H1 (cell line): ENCODE measurements around the gene FBXL16. TPM values are rescaled to one million over a fixed set of nuclear protein-coding genes. Genes with fewer than 3 reads are reported as not detected.

Source experiments
- CTCF ChIA-PET: fragments of 300-600 bp; sonication (Branson Sonifier 250); formaldehyde crosslinking; loops from one replicate; lab custom pipeline; 2021; ENCODE audit not compliant: partially characterized antibody; lab: Charles Lee
- POLR2A ChIA-PET: fragments of 300-600 bp; sonication (Branson Sonifier 250); formaldehyde crosslinking; loops from one replicate; lab custom pipeline; 2021; ENCODE audit warnings: inconsistent platforms; ENCODE audit not compliant: partially characterized antibody; lab: Charles Lee
- DNase-seq, 2 experiments: peaks; one replicate each; pipeline versions ENCODE4 v3.0.0 to v3.0.0-alpha.2; 2010 to 2022; ENCODE audit warnings: low spot score in 2 of 2, low read depth in 1 of 2, mixed read lengths in 1 of 2
- FAIRE-seq: peaks from 2 replicates; lab custom pipeline; 2011; peaks lifted over from hg19 to GRCh38; lab: Jason Lieb, UNC
- H2AFZ ChIP-seq: 2 replicates; pipeline ENCODE4 v1.8.1; 2012; ENCODE audit warnings: low read length, inconsistent platforms
- H2AK5ac ChIP-seq: 2 replicates; pipeline ENCODE4 v1.6.1; 2013; ENCODE audit warnings: low read depth, low read length
- H2BK120ac ChIP-seq: replicated peaks from 2 replicates; pipeline ENCODE3; 2013; ENCODE audit warnings: low read depth, low read length, inconsistent platforms
- H2BK12ac ChIP-seq: 2 replicates; pipeline ENCODE4 v1.6.1; 2013; ENCODE audit warnings: low read depth, low read length
- H2BK15ac ChIP-seq: 2 replicates; pipeline ENCODE4 v1.6.1; 2013; ENCODE audit warnings: low read length
- H2BK20ac ChIP-seq: 2 replicates; pipeline ENCODE4 v1.6.1; 2013; ENCODE audit warnings: low read length
- H2BK5ac ChIP-seq: 2 replicates; pipeline ENCODE4 v1.6.1; 2013; ENCODE audit warnings: low read depth, low read length
- H3K14ac ChIP-seq: 2 replicates; pipeline ENCODE4 v1.6.1; 2013; ENCODE audit warnings: inconsistent platforms; ENCODE audit not compliant: insufficient read length
- H3K18ac ChIP-seq: 2 replicates; pipeline ENCODE4 v1.6.1; 2013; ENCODE audit warnings: low read length; ENCODE audit errors: extremely low read depth
- H3K23ac ChIP-seq: 2 replicates; pipeline ENCODE4 v1.6.1; 2013; ENCODE audit warnings: inconsistent platforms; ENCODE audit not compliant: insufficient read length
- H3K23me2 ChIP-seq: 2 replicates; pipeline ENCODE4 v1.6.1; 2013; ENCODE audit warnings: low read depth, low read length
- H3K27ac ChIP-seq: 2 replicates; pipeline ENCODE4 v1.6.1; 2011; ENCODE audit warnings: low read depth, low read length, inconsistent platforms
- H3K27me3 ChIP-seq, 4 experiments: replicated peaks in 1 of 4; 1 replicate in 1 of 4; 2 replicates in 3 of 4; pipeline versions ENCODE4 v1.6.1 to v1.8.1; 2011 to 2013; ENCODE audit warnings: low read length in 3 of 4, mild to moderate bottlenecking in 3 of 4, inconsistent platforms in 2 of 4, mixed read lengths in 2 of 4, moderate library complexity in 1 of 4; ENCODE audit not compliant: control insufficient read depth in 3 of 4, insufficient read depth in 3 of 4; ENCODE audit errors: extremely low read depth in 1 of 4
- H3K36me3 ChIP-seq, 4 experiments: 2 replicates each; pipeline versions ENCODE4 v1.6.1 to v1.8.1; 2011 to 2013; ENCODE audit warnings: mild to moderate bottlenecking in 4 of 4, low read length in 3 of 4, moderate library complexity in 2 of 4, control low read depth in 1 of 4, inconsistent platforms in 1 of 4; ENCODE audit not compliant: insufficient read depth in 4 of 4, control insufficient read depth in 2 of 4
- H3K4ac ChIP-seq: replicated peaks from 2 replicates; pipeline ENCODE3; 2013; ENCODE audit warnings: low read length, low read depth, mixed read lengths, inconsistent platforms; ENCODE audit not compliant: insufficient read length
- H3K4me1 ChIP-seq, 4 experiments: replicated peaks in 1 of 4; 1 replicate in 1 of 4; 2 replicates in 3 of 4; pipeline versions ENCODE4 v1.6.1 to v1.8.1; 2011 to 2013; ENCODE audit warnings: low read length in 3 of 4, inconsistent platforms in 2 of 4, mixed read lengths in 1 of 4; ENCODE audit not compliant: insufficient read depth in 4 of 4, control insufficient read depth in 3 of 4
- H3K4me2 ChIP-seq, 2 experiments: 2 replicates each; pipeline versions ENCODE4 v1.6.1 to v1.8.1; 2011 to 2013; ENCODE audit warnings: low read depth in 2 of 2, low read length in 2 of 2, control low read depth in 1 of 2, inconsistent platforms in 1 of 2, mild to moderate bottlenecking in 1 of 2; ENCODE audit not compliant: insufficient read depth in 1 of 2
- H3K4me3 ChIP-seq, 4 experiments: fragments of 200-600, 300-600 bp in 1 of 4; sonication (generic), shearing (Covaris generic), sonication (Bioruptor Twin) in 1 of 4; 2 replicates each; pipeline versions ENCODE4 v1.5.1 to v1.8.1; 2011 to 2016; ENCODE audit warnings: low read length in 4 of 4, low read depth in 3 of 4, control low read depth in 2 of 4, inconsistent platforms in 2 of 4, mild to moderate bottlenecking in 2 of 4, mixed read lengths in 1 of 4, moderate library complexity in 1 of 4; ENCODE audit not compliant: insufficient read depth in 2 of 4; ENCODE audit errors: extremely low read depth in 1 of 4
- H3K56ac ChIP-seq: replicated peaks from 2 replicates; pipeline ENCODE3; 2013; ENCODE audit warnings: low read depth, mild to moderate bottlenecking, mixed read lengths, low read length, inconsistent platforms; ENCODE audit not compliant: insufficient read length
- H3K79me1 ChIP-seq: 2 replicates; pipeline ENCODE4 v1.6.1; 2013; ENCODE audit warnings: low read depth, low read length, control low read depth
- H3K79me2 ChIP-seq, 2 experiments: 2 replicates each; pipeline versions ENCODE4 v1.6.1 to v1.8.1; 2012 to 2013; ENCODE audit warnings: low read length in 2 of 2, mild to moderate bottlenecking in 2 of 2, inconsistent platforms in 1 of 2; ENCODE audit not compliant: insufficient read depth in 2 of 2, control insufficient read depth in 1 of 2
- H3K9ac ChIP-seq, 4 experiments: replicated peaks in 1 of 4; 1 replicate in 1 of 4; 2 replicates in 3 of 4; pipeline versions ENCODE4 v1.6.1 to v1.8.1; 2011 to 2013; ENCODE audit warnings: low read depth in 3 of 4, low read length in 3 of 4, control low read depth in 2 of 4, mild to moderate bottlenecking in 2 of 4, moderate library complexity in 2 of 4, inconsistent platforms in 1 of 4; ENCODE audit errors: extremely low read depth in 1 of 4
- H3K9me3 ChIP-seq, 2 experiments: 2 replicates each; pipeline versions ENCODE4 v1.6.1 to v1.8.1; 2012 to 2013; ENCODE audit warnings: mild to moderate bottlenecking in 2 of 2, moderate library complexity in 2 of 2, control low read depth in 1 of 2, inconsistent platforms in 1 of 2, low read depth in 1 of 2, low read length in 1 of 2, mixed read lengths in 1 of 2; ENCODE audit not compliant: insufficient read depth in 2 of 2
- H4K20me1 ChIP-seq, 2 experiments: replicated peaks in 1 of 2; 2 replicates each; pipeline versions ENCODE3 to v1.8.1; 2011 to 2013; ENCODE audit warnings: inconsistent platforms in 2 of 2, low read length in 2 of 2, mild to moderate bottlenecking in 1 of 2; ENCODE audit not compliant: insufficient read depth in 2 of 2, control insufficient read depth in 1 of 2
- H4K5ac ChIP-seq: 2 replicates; pipeline ENCODE4 v1.6.1; 2013; ENCODE audit warnings: low read length, low read depth, mixed read lengths, inconsistent platforms; ENCODE audit not compliant: insufficient read length
- H4K8ac ChIP-seq: 2 replicates; pipeline ENCODE4 v1.8.0; 2013; ENCODE audit warnings: mild to moderate bottlenecking, moderate library complexity, low read length, inconsistent platforms; ENCODE audit not compliant: insufficient read depth; ENCODE audit errors: extremely low read depth
- H4K91ac ChIP-seq: replicated peaks from 2 replicates; pipeline ENCODE3; 2013; ENCODE audit warnings: low read length, mixed read lengths, inconsistent platforms; ENCODE audit not compliant: insufficient read length
- BCL11A ChIP-seq, 2 experiments: IDR thresholded peaks; one replicate each; pipeline ENCODE4 v1.6.1; 2011; ENCODE audit warnings: low read depth in 2 of 2, low read length in 2 of 2, mild to moderate bottlenecking in 2 of 2
- CHD1 ChIP-seq: IDR thresholded peaks from 2 replicates; pipeline ENCODE4 v1.6.1; 2012; ENCODE audit warnings: low read depth, low read length, improper control_type of control experiment
- CTBP2 ChIP-seq: IDR thresholded peaks from 2 replicates; pipeline ENCODE4 v1.7.0; 2011; ENCODE audit warnings: borderline replicate concordance, mild to moderate bottlenecking, moderate library complexity, mixed read lengths, low read length; ENCODE audit not compliant: insufficient read depth, insufficient read length
- JUND ChIP-seq: IDR thresholded peaks from 2 replicates; pipeline ENCODE4 v1.6.1; 2011; ENCODE audit warnings: mild to moderate bottlenecking, improper control_type of control experiment, low read length
- KDM5A ChIP-seq: fragments of 200-600 bp; IDR thresholded peaks from 2 replicates; pipeline ENCODE4 v1.7.1; 2012; ENCODE audit warnings: mild to moderate bottlenecking, low read length, inconsistent platforms, mixed read lengths
- NRF1 ChIP-seq: IDR thresholded peaks from 2 replicates; pipeline ENCODE4 v1.6.1; 2011; ENCODE audit warnings: mild to moderate bottlenecking, low read depth, low read length, improper control_type of control experiment
- RFX5 ChIP-seq: IDR thresholded peaks from 2 replicates; pipeline ENCODE4 v1.6.1; 2011; ENCODE audit warnings: low read depth, low read length, improper control_type of control experiment, borderline replicate concordance
- SUZ12 ChIP-seq: fragments of 200-600 bp; sonication (generic); IDR thresholded peaks from 2 replicates; pipeline ENCODE4 v1.6.1; 2012; ENCODE audit warnings: mild to moderate bottlenecking, inconsistent platforms, low read length, moderate library complexity, mixed read lengths
- TAF7 ChIP-seq: optimal IDR thresholded peaks from 2 replicates; pipeline ENCODE3; 2011; ENCODE audit warnings: low read depth, mild to moderate bottlenecking, inconsistent platforms, low read length, moderate library complexity, borderline replicate concordance
- YY1 ChIP-seq: IDR thresholded peaks from 2 replicates; pipeline ENCODE4 v1.6.1; 2011; ENCODE audit warnings: low read depth, mild to moderate bottlenecking, low read length
- ZNF274 ChIP-seq: IDR thresholded peaks from 2 replicates; pipeline ENCODE4 v1.7.0; 2012; ENCODE audit warnings: low read length, borderline replicate concordance; ENCODE audit errors: extremely low read depth
- WGBS, 2 experiments: shearing (Covaris generic) in 1 of 2; methylation state at CpG; one replicate each; pipeline versions ENCODE4 v1.1.6 to v1.1.7; 2013 to 2015; ENCODE audit warnings: low lambda C conversion rate in 2 of 2, mixed read lengths in 2 of 2, inconsistent platforms in 1 of 2, low coverage in 1 of 2, missing lambda C conversion rate in 1 of 2; ENCODE audit not compliant: insufficient replicate concordance in 2 of 2, insufficient coverage in 1 of 2, insufficient read length in 1 of 2; ENCODE audit errors: extremely low coverage in 1 of 2, missing lambda C conversion rate in 1 of 2; 5-methylcytosine and 5-hydroxymethylcytosine counted together
- polyA plus RNA-seq, 7 experiments: library from polyadenylated mRNA; depleted of rRNA in 3 of 7; stranded (reverse) in 5 of 7; unstranded in 2 of 7; fragments of >200 nt in 5 of 7; fragments of 200-250 nt in 2 of 7; gene quantifications; 1 replicate in 5 of 7; 2 replicates in 1 of 7; 4 replicates in 1 of 7; pipeline versions ENCODE4 v1.2.1 to v1.2.3, GENCODE V29; 2011 to 2013; ENCODE audit warnings: missing spikeins in 2 of 7, mixed read lengths in 2 of 7
- total RNA-seq: library from RNA; stranded (reverse); fragmentation: NEBNext Ultra II Directional; extraction: Animal tissue kit (Norgen Biotek cat#: 25700); gene quantifications from 2 replicates; pipeline ENCODE4 v1.2.1, GENCODE V29; 2021

The FBXL16 gene
- total and polyA plus RNA-seq, 2 of the 8 experiments (the other 6 are each of a cell fraction or from before 2014, with no cell fraction given), result 12.5 to 12.8 TPM

DNA sequence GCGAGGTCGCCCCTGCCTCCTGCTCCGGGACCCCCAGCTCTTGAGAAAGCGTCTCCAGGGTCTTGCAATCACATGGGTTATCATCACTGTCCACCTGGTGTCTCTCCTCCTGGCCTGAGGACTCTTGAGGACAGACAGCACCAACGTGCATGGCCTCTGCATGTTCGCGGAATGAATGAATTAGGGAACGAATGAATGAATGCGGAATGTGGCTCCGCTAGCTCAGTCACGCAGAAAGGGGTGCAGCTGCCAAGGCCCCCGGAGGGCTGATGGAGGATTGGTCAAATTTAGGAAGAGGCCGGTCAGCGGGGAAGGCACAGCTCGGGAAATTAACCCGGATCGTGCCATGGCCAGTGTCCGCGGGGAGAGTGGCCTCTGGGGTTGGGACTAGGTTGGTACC lies 3.3 kb downstream of the FBXL16 start:
- Histone ChIP-seq H3K27ac (no peak overlapping the region), H3K14ac (no peak overlapping the region), H4K20me1 (peaks cover 8 to 27% of the 10 kb centered on the region in 2 experiments), H2BK20ac (no peak overlapping the region), H3K4me3 (no peak overlapping the region), H3K4me1 (peaks cover 0 to 8% (median 2%) of the 10 kb centered on the region in 4 experiments; a peak in 4 of 7 replicates), H3K4ac (no peak overlapping the region), H3K27me3 (peaks cover 57 to 84% (median 79%) of the 10 kb centered on the region in 4 experiments), H3K23me2 (peaks cover 12% of the 10 kb centered on the region; the same call in 1 of the 2 replicates), H3K23ac (no peak overlapping the region), H3K9me3 (no peaks in the 10 kb centered on the region), H2BK120ac (no peak overlapping the region), H3K79me2 (no peaks in the 10 kb centered on the region), H3K18ac (no peak overlapping the region), H2AK5ac (no peak overlapping the region), H2BK12ac (no peak overlapping the region), H3K79me1 (no peaks in the 10 kb centered on the region), H4K5ac (no peak overlapping the region), H3K36me3 (no peaks in the 10 kb centered on the region), H3K56ac (no peak overlapping the region), H2BK5ac (no peak overlapping the region), H3K4me2 (no peak overlapping the region), H3K9ac (no peak overlapping the region), H4K91ac (no peak overlapping the region), H2BK15ac (no peak overlapping the region), H2AFZ (no peak overlapping the region), H4K8ac (no peak overlapping the region)
- ChIA-PET CTCF (interaction anchor here (0.7 to 33.4 kb wide), 7 partner anchors 10 to 83 kb away, joined by 3 to 977 read pairs (median 5); partner anchors contain the start of genes ANTKMT, CCDC78, CIAO3 and HAGHL), POLR2A (interaction anchor here (1.0 to 4.5 kb wide), 6 partner anchors 8 to 82 kb away, joined by 3 to 30 read pairs (median 5); partner anchors contain the start of genes ANTKMT, JMJD8 and WDR24)
- no peak for FAIRE-seq
- no peak for DNase-seq
- 94% methylated on average over 19 of the region's 19 CpGs; no CpG with 5 or more reads in 1 of the 2 experiments for WGBS, 2 experiments
- TF ChIP-seq CTBP2 (no peak), JUND (no peak), SUZ12 (no peak), ZNF274 (no peak), BCL11A (IDR thresholded peaks at IDR 0.05; ENCODE audit: low read depth in 2 of 2, low read length in 2 of 2) (no peak), CHD1 (no peak), KDM5A (no peak), TAF7 (no peak), NRF1 (no peak), RFX5 (no peak), YY1 (no peak)
